Measurements from ENCODE around the gene APCDD1. TPM values are rescaled to one million over a fixed set of nuclear protein-coding genes. Genes with fewer than 3 reads are reported as not detected.

Gene APCDD1
- total RNA-seq, 1 experiment from 2014 or later: not detected

DNA sequence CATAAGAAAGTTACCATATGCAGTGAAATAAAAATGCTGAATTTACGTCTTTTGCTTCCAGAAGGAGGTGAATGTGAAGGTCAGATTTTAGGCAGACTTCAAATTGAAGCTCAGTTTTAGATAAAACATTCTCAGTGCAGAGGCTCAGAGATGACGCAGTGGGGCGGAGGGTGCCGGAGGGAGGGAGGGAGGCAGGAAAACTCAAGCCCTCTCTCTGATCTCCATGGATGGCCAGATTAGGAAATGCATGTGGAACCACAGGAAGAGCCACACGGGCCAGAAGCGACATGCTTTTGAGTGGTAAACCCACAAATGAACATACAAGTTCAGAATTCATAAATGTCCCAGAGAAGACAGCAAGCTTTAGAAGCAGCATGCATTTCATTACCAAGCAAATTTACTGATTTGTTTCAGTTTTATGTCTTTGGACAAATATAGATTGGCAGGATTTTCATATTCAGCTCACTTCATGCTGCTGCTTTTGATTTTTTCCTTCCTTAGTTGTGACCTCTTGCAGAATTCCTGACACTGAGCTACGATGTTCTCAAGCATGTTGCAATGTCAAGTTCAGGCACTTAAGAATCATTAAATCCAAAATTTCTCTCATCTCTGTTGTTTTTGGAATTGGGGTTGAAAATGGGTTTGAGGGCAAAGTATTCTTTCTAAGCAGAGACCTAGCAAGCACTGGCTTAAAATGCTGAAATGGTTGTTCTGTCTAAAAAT lies 29.7 kb upstream of the APCDD1 start:
- no peak for DNase-seq (ENCODE audit: low spot score)
- in situ Hi-C loops (cut with HindIII; ENCODE audit: low sequenced_read_pairs): no loop called here

DNA sequence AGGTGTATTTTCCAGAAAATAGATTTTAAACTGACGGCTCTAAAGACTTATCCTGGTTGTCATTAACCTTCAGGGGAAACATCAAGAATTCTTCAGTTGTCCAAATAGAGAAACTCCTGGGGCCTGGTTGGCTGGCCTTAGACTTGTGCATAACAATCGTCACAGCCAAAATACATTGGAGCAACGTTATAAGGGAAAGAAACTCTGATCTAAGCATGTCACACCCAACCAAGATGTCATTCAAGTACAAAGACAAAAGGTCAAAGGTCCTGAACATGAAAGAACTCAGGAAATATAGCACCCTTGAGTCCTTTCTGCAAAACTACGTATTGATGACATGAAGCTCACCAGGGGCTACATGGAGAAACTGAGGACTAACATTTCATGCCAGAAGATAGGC lies 23.8 kb upstream of the APCDD1 start:
- in situ Hi-C loops (cut with HindIII; ENCODE audit: low sequenced_read_pairs): no loop called here

DNA sequence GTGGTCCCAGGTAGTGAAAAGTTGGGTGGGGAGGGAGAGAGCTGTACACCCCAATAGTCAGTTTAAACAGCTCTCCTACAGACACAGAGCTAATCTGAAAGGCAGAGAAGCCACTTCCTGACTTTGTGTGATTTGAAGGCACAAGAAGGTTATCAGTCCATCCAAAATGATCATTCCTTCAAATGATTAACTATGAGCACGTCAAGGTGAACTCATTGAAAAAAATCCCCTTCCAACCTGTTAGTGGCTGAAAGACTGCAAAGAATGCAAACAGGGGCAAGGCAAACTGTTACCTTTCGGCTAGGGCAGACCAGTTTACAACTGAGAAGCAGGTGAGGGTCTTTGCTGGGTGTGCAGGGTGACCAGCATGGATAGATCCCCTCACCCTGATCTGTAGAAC lies 22.8 kb upstream of the APCDD1 start:
- in situ Hi-C loops (cut with HindIII; ENCODE audit: low sequenced_read_pairs): no loop called here

More for the DNA sequence above, 23.8 kb upstream of the APCDD1 start:
- no peak for DNase-seq (ENCODE audit: low spot score)

DNA sequence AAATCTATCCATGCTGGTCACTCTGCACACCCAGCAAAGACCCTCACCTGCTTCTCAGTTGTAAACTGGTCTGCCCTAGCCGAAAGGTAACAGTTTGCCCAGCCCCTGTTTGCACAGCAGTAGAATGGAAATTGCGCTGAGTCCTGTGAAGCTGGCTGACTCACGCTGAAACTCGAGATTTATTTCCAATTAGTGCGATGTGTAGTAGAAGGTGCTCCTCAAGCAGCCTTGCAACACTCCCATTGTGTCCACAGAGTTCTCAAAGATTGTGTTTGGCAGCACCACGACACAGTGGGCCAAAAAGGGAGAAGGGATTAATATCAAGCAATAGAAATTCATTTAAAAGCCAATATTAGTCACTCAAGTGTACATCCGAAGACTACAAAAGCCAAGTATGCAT lies 21.7 kb upstream of the APCDD1 start:
- DNase-seq (ENCODE audit: low spot score): no peak
- in situ Hi-C loops (cut with HindIII; ENCODE audit: low sequenced_read_pairs): no loop called here

More for the DNA sequence above, 22.8 kb upstream of the APCDD1 start:
- DNase-seq (ENCODE audit: low spot score): no peak

DNA sequence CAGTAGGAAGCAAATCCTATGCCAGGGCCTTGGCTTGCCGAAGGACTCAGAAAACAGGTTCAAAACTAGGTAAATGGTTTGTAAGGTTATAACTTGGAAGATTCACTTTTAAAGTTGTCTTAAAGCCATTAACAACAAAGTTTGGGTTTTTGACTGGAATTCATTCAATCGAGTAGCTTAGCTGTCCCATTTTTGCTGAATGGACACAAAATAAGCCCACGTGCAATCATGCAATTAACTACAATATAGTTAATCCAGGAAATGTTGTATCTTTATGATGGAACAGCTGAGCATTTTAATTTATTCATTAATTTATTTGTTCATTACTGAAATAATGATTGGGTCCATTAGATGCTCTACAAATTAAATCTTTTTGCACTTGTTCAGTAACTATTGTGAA lies 18.3 kb upstream of the APCDD1 start:
- no peak for DNase-seq (ENCODE audit: low spot score)
- in situ Hi-C loops (cut with HindIII; ENCODE audit: low sequenced_read_pairs): no loop called here

DNA sequence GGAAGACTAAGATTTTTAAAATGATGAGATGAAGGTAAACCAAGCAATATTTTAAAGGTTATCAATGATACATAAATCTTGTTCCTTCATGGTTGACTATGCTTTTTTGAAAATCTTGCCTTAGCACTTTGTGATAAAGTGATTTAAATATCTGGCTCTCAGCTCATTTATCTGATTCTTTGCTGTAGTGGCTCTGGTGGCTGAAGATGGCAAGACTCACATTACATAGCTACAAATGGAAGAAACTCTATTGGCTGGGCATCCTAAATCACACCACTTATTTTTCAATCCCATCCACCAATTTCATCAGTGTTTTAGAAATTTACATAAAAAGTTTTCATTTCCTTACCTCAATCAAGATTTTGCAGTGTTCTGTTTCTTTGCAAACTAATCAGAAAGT lies 16.6 kb upstream of the APCDD1 start:
- in situ Hi-C loops (cut with HindIII; ENCODE audit: low sequenced_read_pairs): no loop called here
- no peak for DNase-seq (ENCODE audit: low spot score)

DNA sequence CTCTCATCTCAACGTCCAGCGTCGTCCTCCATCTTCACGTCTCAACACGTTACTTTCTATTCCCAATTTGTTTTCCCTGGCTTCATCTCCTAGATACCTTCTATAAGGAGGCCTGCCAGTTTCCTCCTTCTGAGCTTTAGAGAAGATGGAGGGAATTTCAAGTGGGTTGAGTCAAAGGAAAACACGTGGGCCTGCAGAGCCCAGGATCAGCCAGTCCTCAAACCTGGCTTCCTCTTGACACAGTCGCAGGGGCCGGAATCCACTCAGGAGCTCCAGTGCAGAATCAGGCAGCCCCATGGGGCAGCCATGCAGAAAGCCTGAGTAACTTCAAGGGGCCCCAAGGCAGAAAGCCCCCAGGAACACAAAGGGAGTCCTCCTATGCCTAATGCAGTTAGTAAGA lies 14.5 kb upstream of the APCDD1 start:
- in situ Hi-C loops (cut with HindIII; ENCODE audit: low sequenced_read_pairs): no loop called here
- no peak for DNase-seq (ENCODE audit: low spot score)

DNA sequence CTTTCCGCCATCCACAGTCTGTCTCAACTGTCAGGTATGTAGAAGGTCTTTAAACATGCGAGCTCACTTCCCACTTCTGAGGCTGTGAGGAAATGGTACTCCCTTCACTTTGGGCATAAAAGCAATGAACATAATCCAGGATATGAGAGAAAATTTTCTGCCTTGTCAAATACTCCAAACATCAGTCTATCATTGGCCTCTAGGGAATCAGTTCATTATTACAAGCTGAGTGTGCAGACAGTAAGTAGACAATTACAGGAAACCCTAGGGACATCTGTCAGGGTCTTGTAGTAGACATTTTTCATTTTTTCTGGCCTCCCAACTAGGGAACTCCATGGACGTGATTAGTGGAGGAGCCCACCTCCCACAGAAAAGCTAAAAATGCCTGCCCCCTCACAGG lies 13.6 kb upstream of the APCDD1 start:
- DNase-seq (ENCODE audit: low spot score): no peak
- in situ Hi-C loops (cut with HindIII; ENCODE audit: low sequenced_read_pairs): no loop called here

DNA sequence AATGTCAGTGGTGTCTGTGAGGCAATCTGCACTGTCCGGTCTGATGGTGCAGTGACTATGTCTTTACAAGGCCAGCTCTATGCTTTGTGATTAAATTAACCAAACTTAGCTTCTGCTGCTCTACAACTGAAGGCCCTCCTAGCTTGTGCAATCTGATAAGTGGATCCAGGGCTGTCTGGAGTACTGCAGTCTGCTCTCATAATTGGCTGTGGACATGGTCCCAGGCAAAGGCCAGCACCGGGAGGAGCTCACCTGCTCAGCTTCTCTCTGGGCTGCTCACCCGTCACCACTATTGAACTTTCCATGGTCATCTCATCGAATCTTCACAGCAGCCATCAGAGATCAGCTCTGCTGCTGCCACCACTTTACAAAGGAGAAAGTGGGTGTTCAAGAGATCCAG lies 13.0 kb upstream of the APCDD1 start:
- in situ Hi-C loops (cut with HindIII; ENCODE audit: low sequenced_read_pairs): no loop called here
- DNase-seq (ENCODE audit: low spot score): no peak

DNA sequence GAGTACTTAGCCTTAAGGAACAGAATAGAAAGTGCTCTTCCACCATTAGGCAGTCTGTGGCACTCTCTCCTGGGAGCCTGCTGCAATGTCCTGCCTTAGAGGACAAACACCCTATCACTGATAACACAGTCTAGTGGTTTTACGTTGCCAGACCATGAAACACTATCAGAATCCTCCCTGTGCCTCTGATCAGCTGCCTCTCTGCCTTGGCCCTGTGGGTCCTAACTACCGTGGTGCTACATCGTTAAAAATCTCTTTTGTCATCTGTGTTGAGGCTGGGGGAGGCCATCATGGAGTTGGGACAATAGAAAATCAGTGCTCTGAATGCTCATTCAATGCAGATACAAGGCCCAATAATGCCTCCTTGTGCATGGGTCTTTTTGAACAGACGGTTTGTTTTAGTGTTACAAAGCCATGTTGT lies 11.9 kb upstream of the APCDD1 start:
- no peak for DNase-seq (ENCODE audit: low spot score)
- in situ Hi-C loops (cut with HindIII; ENCODE audit: low sequenced_read_pairs): no loop called here

DNA sequence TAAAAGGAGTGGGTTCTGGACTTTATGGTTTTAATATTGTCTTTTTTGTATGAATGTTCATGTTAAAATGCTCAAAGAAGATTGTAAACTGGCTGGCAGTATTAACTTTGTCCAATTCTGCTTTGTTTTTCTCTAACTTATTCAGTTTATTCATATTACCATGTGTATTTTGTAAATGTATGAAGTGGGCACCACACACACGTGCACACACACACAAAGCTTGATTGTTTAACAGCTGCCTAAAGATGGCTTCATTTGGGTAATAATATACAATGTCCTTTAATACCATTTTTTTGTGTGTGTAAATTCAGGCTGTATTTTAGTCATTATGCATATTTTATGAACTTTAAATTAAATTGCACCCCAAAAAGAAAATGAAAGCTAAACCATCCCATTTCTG lies 11.4 kb upstream of the APCDD1 start:
- in situ Hi-C loops (cut with HindIII; ENCODE audit: low sequenced_read_pairs): no loop called here
- no peak for DNase-seq (ENCODE audit: low spot score)

DNA sequence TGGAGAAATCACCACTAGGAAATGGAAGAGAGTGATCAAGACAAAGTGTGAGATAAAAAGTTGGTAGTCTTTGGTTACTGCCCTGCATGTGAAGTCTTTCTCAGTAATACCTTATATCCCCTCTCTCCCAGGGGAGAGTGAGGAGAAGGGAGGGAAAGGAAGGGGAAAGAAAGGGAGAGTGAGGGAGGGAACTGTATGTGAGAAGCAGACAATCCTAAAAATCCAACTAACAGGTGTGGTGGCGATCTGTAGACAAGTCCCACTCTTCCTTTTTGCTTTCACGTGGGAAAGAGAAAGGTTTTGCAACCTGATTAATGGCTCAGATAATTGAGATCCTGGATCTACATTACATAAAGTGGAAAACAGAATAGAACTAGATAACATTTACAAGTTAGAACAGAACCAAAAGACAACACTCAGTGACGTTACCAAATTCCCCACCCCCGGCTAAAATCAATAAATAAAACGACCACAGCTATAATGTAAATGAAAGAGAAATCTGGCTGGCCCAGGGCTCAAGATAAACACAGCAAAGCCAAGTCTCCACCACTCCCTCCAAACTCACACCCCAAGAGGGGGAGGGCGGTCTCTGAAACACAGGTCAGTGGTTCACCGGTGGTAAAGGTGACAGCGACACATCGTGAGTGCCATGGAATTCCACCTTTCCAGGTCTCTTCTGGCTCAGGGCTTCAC lies 10.0 kb upstream of the APCDD1 start:
- DNase-seq (ENCODE audit: low spot score): no peak
- in situ Hi-C loops (cut with HindIII; ENCODE audit: low sequenced_read_pairs): no loop called here

DNA sequence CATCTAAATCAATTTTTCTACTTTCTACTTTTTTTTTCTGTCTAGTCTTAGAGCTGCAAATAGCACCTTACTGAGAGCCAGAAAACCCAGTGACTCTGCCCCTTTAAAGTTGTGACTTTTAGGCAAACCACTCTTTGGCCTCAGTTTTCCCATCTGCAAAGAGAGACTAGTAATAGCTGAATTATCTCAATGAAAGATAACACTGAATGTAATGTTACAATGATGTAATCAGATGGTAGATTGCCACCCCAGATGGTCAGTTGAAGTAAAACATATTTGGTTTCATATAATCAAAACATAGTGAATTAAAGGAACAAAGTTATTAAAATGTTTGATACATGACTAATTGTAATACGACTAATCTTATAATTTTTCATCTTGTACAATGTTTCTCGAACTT lies 5.0 kb upstream of the APCDD1 start:
- no peak for DNase-seq (ENCODE audit: low spot score)
- in situ Hi-C loops (cut with HindIII; ENCODE audit: low sequenced_read_pairs): no loop called here

DNA sequence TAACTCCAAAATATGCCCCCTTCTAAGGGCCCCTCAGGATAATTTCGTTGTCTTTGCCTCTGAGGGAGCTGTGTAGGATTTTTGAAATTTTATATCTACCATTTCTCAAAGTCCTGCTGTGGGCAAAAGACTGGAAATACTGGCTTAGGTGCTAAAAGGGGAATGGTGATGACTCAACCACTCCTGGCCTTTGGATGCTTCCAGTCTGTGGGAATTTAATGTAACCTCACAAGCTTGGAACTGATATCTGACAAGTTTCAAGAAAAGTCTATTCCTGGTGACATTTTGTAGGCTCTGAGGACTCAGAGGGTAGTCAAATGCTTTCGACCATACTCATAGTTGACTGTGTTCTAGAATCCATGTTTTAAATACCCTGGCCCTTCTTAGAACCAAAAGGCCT lies 3.4 kb upstream of the APCDD1 start:
- in situ Hi-C loops (cut with HindIII; ENCODE audit: low sequenced_read_pairs): no loop called here

DNA sequence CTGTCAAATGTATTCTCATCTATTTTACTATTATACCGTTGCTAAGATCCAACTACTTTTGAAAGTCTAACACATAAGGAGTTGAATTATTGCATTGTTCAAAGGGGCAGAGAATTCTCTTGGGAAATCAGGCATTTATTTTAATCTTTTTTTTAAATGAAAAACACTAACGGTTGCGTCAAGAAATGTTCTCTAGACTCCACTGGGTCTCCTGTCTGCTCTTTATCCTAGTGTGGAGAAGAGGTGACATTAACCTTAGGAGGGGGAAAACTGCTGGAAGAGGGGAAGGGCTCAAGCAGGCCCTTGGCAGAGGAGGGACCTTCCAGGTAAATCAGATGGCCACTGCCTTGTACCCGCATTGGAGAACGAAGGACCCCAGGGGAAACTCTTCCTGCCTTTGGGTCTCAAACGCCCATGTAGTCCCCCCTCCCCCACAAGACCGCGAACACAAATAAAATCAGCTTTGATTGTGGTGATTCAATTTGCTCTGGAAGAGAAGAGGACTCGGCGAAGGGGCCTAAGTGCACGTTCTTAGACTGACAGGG lies 1.1 kb upstream of the APCDD1 start:
- in situ Hi-C loops (cut with HindIII; ENCODE audit: low sequenced_read_pairs): no loop called here
- no peak for DNase-seq (ENCODE audit: low spot score)

More for the DNA sequence above, 3.4 kb upstream of the APCDD1 start:
- DNase-seq (ENCODE audit: low spot score): no peak

DNA sequence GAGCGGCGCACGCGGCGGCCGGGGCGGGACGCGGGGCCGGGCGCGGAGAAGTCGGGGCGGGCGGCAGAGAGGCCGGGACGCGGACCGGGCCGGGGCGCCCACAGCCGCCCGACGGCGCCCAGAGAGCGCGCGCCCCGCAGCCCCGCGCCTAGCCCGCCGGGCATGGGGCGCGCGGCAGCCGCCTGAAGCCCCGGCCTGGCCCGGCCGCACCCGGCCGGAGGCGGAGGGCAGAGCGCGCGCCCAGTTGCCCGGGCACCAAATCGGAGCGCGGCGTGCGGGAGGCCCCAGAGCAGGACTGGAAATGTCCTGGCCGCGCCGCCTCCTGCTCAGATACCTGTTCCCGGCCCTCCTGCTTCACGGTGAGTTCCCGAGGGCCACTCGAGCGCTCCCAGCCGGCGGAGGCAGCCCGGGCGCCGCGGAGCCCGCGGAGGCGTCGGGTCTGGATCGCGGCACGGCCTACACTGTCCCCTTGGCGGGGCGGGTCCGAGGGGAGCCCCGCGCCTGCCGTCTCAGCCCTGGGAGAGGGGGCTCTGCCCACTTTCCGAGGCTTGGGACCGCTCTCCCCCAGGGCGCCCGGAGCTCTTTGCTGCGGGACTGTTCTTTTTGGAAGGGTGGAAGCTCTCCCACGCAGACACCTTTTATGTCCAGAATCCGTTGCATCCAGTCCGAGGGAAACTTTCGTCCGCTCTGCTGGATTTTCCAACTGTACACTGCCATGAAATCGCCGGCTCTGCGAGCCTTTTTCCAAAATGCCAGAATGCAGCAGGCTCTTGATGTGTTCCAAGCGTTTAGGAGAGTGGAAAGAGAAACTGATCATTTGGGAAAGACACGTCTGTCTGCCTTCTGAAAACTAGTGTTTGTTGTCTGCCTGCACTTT lies 484 bp downstream of the APCDD1 start:
- DNase-seq (ENCODE audit: low spot score): no peak
- in situ Hi-C loops (cut with HindIII; ENCODE audit: low sequenced_read_pairs): no loop called here

DNA sequence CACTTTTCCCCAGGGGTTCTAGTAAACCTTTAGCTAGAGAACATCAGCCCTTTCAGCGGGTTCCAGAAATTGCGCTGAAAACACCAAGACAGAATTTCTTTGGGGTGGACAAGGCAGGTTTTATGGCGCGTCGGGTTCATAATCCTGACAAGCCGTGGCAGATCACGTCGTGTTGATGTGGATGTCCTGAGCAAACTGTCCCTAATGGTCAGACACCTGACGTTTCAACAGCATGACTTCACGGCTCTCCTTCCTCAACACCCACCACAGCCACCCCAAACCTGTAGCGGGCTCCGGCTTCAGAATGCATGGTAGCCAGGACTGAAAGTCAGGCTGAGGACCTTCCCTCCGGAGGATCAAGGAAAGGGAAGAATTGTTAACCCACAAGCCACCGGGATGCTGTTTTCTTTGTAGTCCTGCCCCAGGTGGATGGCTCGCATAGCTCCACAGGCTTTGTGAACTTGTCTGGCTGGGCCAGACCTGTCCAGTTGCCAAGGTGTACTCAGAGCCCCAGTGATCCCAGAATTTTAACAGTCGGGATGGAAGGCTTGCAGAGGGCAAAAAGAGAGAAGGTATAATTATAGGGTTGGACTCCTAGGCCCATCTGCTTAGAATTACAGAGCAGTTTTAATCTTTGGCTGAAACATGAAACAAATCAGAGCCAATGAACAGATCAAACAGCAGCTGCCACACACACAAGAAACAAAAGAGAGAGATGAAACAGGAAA lies 1.5 kb downstream of the APCDD1 start:
- in situ Hi-C loops (cut with HindIII; ENCODE audit: low sequenced_read_pairs): no loop called here
- DNase-seq (ENCODE audit: low spot score): no peak

DNA sequence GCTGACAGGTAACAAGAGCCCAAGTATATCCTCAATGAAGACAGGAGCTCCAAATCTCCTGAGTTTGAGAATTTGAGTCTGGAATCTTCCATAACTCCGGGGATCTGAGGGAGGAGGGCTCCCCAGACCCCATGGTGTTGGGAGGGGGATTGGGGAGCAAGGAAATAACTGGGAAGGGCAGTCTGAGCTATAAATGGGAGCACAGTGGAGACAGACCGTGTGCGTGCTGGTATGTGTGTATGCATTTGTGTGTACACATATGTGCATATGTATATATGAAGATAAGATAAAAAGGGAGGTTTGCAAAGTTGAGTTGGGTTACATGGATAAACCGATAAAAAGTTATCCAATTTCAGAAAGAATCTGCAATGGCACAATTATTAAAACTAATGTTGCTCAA lies 2.3 kb downstream of the APCDD1 start:
- no peak for DNase-seq (ENCODE audit: low spot score)
- in situ Hi-C loops (cut with HindIII; ENCODE audit: low sequenced_read_pairs): no loop called here

DNA sequence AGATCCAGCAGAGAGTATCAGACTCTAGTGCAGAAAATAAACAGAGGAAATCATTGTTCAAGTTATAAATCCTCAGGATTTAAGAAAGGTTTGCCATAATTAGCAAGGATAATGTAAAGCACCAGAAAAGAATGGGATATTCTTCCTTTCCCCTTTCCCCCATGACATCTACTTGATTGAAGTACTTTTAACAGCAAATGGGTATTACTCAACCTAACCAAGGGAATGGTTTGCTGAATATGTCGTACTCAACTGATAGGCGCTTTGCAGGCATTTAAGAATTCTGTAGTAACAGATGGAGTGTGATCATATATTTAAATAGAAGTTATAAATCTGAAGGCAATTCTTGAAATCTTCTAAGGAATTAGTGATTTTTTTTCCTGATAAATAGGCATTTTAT lies 2.7 kb downstream of the APCDD1 start:
- in situ Hi-C loops (cut with HindIII; ENCODE audit: low sequenced_read_pairs): no loop called here
- no peak for DNase-seq (ENCODE audit: low spot score)

Data from G401 (cell line).